ENCODE measurements around the gene NDUFS8.
A peak's percentile ranks its signal among the peaks of the same experiment; 100 is the strongest.

The NDUFS8 gene

GRCh38 chr11:68003846-68004550 lies 26.5 kb upstream of the NDUFS8 start, which contains the start of gene UNC93B1:
TSS of gene UNC93B1 (minus strand) at chr11:68004097. CDS start at chr11:68004043, 54 bp downstream.
- peak; percentile 92 for DNase-seq (ENCODE audit: low spot score)

DNA sequence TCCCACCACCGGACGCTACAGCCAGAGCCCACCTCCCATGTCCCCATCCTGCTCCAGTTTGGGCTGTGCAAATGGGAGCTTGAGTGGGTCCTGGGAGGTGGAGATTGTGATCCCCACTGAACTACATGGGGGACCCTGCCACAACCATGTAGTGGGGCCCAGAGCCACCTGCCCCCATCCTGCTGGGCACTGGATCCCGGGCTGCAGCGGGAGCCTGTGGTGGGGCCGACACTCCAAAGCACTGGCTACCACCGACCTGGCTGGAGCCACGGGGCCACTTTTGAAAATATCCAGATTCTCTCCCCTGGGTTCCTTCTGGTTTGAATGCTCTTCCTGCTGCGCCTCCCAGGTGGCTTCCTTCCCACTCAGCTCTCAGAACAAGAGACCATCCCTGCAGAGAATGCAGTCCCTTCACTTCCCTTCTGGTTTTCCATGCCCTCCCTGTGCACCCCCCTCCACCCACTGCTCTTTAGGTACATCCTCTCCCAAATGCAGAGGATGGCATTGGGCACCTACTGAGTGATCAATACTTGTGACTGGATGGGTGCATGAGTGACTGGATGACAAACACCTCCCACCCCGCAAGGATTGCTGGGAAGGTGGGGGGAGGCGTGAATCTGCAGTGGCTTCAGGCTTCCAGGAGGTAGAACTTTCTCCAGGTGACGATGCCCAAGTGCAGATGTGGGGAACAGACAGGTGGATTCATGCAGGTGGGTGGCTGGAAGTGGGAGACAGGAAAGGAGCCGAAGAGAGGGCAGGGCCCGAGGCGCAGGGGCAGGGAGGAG lies 25.7 kb upstream of the NDUFS8 start:
- no peak for DNase-seq (ENCODE audit: low spot score)

- DNase-seq (ENCODE audit: low spot score): no peak
Observed at GRCh38 chr11:68006606-68007166, 23.8 kb upstream of the NDUFS8 start.

GRCh38 chr11:68007498-68008380 lies 22.7 kb upstream of the NDUFS8 start:
- DNase-seq (ENCODE audit: low spot score): no peak

DNA sequence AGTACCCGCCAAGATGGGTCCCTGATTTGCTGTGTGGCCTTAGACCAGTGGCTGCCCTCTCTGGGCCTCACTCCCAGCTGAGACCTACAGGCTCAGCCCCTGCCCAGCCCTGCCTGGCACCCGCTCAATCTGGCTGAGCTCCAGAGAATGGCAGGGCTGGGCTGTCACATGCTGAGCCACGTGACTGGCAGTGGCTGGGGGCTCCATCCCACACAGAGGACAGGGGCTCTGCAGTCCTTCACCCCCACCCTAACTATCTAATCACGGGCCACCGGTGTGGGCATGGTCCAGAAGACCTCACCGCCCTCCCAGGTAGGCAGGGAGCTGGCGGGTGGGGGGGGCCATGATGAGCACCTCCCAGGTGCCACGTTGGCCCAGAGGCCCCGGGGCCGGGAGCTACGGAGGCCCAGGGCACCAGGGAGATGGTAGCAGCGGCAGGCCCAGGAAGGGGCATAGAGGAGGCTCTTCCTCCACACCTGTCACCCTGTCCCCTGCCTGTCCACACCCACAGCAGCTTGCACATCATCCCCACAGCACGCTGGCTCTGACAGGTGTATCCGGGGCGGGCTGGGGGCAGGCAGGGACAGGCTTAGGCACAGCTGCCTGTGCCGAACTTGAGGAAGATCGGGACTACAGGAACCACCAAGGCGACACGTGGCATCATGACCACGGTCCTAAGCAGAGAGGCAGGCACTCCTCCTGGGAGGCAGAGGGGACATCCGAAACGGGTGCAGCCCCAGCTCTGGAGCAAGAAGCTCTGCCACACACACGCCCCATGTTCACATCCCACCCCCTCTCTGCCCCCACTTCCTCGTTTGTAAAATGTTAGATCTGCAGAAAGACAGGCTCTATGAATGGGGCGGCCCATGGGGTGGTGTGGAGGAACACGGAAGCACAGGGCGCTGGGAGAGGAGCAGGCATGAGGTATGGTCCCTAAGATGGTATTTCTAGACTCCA lies 21.8 kb upstream of the NDUFS8 start:
- DNase-seq (ENCODE audit: low spot score): no peak

DNA sequence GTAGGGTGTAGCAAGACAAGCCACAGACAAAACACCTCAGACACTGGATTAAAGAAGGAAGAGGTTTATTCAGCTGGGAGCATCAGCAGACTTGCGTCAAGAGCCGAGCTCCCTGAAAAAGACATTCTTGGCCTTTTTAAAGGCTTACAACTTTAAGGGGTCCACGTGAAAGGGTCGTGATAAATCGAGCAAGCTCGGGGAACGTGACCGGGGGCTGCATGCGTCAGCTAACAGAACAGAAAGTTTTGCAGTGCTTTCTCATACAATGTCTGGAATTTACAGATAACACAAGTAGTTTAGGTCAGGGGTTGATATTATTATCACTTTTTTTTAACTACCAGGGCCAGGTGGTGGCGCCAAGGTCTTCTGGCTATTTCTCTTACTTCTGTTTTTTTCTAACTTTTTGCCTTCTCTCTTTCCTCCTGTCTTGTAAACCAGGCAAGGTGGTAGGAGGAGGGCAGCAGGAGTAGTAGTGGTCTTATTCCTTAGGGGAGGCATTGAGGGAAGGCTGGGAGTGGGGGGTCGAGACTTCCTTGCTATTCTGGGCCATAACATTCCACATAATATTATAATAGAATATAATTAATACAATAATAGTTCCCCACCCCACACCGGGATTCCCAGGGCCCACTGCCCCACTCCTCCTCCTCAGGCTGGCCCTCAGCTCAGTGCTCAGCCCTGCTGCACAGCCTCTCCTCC lies 20.9 kb upstream of the NDUFS8 start:
- DNase-seq (ENCODE audit: low spot score): no peak

GRCh38 chr11:68010090-68011041 lies 20.1 kb upstream of the NDUFS8 start, which contains the start of gene ALDH3B1:
TSS of gene ALDH3B1 (plus strand) at chr11:68010327. CDS start at chr11:68015298, 4,971 bp downstream.
- peak; percentile 88 for DNase-seq (ENCODE audit: low spot score)

DNA sequence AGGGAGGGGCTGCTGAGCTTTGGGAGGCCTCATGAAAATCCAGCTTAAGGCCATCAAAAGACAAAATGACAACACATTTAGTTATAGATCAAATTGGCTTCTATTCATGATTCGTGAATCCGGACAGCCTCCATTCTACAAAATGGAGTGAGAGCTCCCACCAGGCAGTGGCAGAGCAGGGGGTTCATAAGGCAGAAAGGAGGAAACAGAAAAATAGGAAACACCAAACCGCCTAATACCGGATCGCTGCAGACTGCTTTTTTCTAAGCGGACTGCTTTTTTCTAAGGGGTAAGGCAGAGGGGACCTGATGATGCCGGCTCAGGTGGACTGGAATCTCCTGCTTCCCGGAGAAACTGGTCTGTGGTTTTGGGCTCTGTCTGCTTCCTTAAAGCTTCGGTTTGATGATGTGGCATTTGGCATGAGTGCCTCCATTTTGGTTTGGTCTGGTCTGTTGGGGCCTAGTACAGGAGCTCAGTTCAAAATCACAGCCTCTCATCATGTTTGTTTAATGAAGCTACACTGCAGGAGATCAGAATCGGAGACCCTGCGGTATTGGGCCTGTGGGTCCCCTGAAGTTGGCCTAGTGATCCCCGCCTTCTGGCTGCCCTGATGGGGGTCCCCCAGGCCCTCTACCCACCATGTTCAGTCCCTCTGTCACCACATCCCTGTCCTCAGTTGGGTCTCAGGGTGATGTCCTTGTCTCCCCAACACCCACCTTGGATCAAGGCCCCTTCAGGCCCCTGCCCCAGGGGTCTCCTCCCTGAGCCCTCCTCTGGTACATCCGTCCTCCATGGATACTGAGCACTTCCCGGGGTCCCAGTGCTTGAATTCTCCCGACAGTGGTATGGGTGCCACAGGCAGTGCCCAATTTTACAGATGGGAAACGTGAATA lies 19.2 kb upstream of the NDUFS8 start:
- DNase-seq (ENCODE audit: low spot score): no peak

DNA sequence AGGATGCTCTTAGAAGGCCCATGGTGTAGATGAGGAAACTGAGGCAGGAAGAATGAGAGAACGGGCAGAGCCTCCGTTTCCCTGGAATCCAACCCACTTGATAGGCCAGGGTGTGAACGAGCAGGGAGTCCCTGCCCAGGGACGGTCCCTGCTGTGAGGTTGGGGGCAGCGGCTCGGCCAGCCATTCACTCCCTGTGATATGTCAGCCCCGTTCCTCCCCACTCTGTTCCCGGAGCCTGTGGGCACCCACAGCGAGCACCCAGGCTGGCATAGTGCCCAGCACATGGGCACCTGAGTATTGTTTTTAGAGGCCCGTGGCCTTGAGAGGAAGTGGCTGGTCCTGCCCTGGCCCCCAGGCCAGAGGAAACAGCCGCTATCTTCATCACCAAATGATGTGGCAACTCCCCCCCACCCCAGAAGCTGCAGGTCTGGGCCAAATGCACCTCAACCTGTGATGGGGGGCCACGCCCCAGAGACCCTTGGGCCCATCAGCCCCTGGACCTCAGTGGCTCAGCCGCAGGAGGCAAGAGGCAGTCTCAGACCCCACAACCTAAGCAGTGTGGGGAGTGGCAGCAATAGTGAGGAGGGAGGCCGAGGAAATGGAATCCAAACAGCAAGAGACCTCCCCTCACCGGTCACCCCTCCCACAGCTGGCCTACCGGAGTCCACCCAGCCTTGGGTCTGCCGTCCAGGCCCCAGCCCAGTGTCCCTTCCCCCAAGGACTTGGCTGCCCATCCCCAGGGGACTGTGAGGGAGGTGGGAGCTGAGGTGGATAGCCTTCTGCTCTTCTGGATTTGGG lies 18.2 kb upstream of the NDUFS8 start:
- DNase-seq (ENCODE audit: low spot score): no peak

- DNase-seq (ENCODE audit: low spot score): peak; percentile 92
Observed at GRCh38 chr11:68012843-68013610, 17.5 kb upstream of the NDUFS8 start.

GRCh38 chr11:68013611-68014156 lies 16.8 kb upstream of the NDUFS8 start:
- no peak for DNase-seq (ENCODE audit: low spot score)

DNA sequence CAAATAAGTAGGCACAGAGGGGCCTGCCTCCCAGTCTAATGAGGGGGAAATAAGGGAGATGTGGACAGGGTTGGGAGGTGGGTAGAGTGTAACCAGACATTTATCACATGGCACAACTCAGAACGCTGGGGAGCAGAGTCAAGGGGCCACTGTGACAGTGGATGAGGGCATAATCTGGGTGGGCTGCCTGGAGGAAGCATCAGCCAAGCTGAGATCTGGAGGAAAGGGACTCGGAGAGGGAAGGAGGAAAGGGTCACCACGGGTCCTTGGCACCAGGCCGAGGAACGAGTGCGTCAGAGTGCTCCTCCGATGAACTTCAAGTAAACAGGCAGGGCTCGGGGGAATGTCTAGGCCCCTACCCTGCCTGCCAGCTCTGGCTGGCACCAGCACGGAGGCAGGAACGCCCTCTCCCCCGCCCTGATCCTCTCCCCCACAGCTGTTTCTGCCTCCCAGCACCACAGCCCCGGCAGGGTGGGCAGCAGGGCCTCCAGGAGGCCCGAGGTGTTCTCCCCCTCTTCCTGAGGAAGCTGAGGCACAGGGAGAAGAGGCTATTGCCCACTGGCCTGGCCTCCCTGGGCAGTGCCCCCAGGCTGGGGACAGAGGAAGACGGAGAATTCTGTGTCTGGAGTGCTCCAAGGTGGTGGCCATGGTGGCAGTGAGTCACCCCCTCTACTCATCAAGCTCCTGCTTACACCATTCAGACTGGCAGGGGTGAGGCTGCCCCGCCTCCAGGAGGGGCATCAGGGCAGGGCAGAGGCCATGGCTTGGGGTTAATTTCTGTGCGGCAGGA lies 16.1 kb upstream of the NDUFS8 start:
- DNase-seq (ENCODE audit: low spot score): peak; percentile 74

DNA sequence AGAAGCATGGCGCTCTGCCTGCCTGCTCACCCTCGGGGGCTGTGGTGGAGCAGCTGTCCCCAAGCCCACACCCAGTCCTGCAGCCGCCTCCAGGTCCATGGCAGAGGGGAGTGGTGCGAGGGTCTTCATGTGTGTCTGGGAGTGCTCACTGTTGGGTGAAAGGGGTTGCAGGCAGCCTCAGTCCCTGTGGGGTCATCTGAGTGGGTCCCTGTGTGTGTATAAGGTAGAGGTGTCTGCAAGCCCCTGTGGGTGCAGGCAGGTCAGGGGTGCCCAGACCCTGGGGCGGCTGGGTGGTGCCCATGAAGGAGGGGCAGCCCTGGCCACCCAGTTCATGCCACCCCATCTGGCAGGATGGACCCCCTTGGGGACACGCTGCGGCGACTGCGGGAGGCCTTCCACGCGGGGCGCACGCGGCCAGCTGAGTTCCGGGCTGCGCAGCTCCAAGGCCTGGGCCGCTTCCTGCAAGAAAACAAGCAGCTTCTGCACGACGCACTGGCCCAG lies 15.5 kb upstream of the NDUFS8 start:
- no peak for DNase-seq (ENCODE audit: low spot score)

GRCh38 chr11:68015467-68015866 lies 15.0 kb upstream of the NDUFS8 start:
- no peak for DNase-seq (ENCODE audit: low spot score)
